MM.1S (cell line): Measurements from ENCODE around the gene ARF1.

Experiments
- DNase-seq: peaks from one replicate; pipeline ENCODE4 v3.0.0-alpha.2; 2015
- H2AFZ ChIP-seq: fragments of 300-600 bp; sonication (generic); 2 replicates; pipeline ENCODE4 v1.6.0; 2016; ENCODE audit warnings: antibody characterized with exemption, low read length
- H3F3A ChIP-seq: fragments of 300-600 bp; sonication (generic); 2 replicates; pipeline ENCODE4 v1.6.1; 2016; ENCODE audit warnings: mild to moderate bottlenecking, antibody characterized with exemption, low read length, moderate library complexity, mixed read lengths; ENCODE audit not compliant: insufficient read depth
- H3K27ac ChIP-seq: fragments of 300-600 bp; sonication (generic); 2 replicates; pipeline ENCODE4 v1.5.1; 2016; ENCODE audit warnings: mild to moderate bottlenecking, low read length
- H3K27me3 ChIP-seq: fragments of 300-600 bp; sonication (generic); replicated peaks from 2 replicates; pipeline ENCODE4 v1.6.0; 2016; ENCODE audit warnings: low read length; ENCODE audit not compliant: insufficient read depth
- H3K36me3 ChIP-seq: fragments of 300-600 bp; sonication (generic); replicated peaks from 2 replicates; pipeline ENCODE4 v1.6.1; 2016; ENCODE audit warnings: mild to moderate bottlenecking, low read length, mixed read lengths; ENCODE audit not compliant: insufficient read depth
- H3K4me1 ChIP-seq: fragments of 300-600 bp; sonication (generic); 2 replicates; pipeline ENCODE4 v1.6.1; 2016; ENCODE audit warnings: low read length, mixed read lengths
- H3K4me2 ChIP-seq: fragments of 300-600 bp; sonication (generic); 2 replicates; pipeline ENCODE4 v1.6.0; 2016; ENCODE audit warnings: low read depth, low read length
- H3K4me3 ChIP-seq: fragments of 300-600 bp; sonication (generic); 2 replicates; pipeline ENCODE4 v1.5.1; 2016; ENCODE audit warnings: low read length, mixed read lengths
- H3K79me2 ChIP-seq: fragments of 300-600 bp; sonication (generic); 2 replicates; pipeline ENCODE4 v1.6.1; 2016; ENCODE audit warnings: mixed run types, low read length, mixed read lengths
- H3K9ac ChIP-seq: fragments of 300-600 bp; sonication (generic); 2 replicates; pipeline ENCODE4 v1.6.1; 2016; ENCODE audit warnings: low read length, mixed read lengths
- H3K9me2 ChIP-seq: fragments of 300-600 bp; sonication (generic); replicated peaks from 2 replicates; pipeline ENCODE4 v1.6.1; 2016; ENCODE audit warnings: mild to moderate bottlenecking, low read length, mixed read lengths; ENCODE audit not compliant: insufficient read depth
- H3K9me3 ChIP-seq: fragments of 300-600 bp; sonication (generic); replicated peaks from 2 replicates; pipeline ENCODE4 v1.6.1; 2016; ENCODE audit warnings: mild to moderate bottlenecking, low read length, mixed read lengths; ENCODE audit not compliant: insufficient read depth
- H4K20me1 ChIP-seq: fragments of 300-600 bp; sonication (generic); 2 replicates; pipeline ENCODE4 v1.6.1; 2016; ENCODE audit warnings: mild to moderate bottlenecking, low read length, moderate library complexity, mixed read lengths; ENCODE audit not compliant: insufficient read depth
- CTCF ChIP-seq: fragments of 300-600 bp; sonication (generic); IDR thresholded peaks from 2 replicates; pipeline ENCODE4 v1.5.1; 2016; ENCODE audit warnings: antibody characterized with exemption, low read length, mixed read lengths
- EZH2 ChIP-seq: fragments of 300-600 bp; sonication (generic); optimal IDR thresholded peaks from 2 replicates; pipeline ENCODE3; 2017; ENCODE audit warnings: low read depth, mild to moderate bottlenecking, antibody characterized with exemption, low read length, mixed read lengths
- EZH2phosphoT487 ChIP-seq: fragments of 300-600 bp; sonication (generic); IDR thresholded peaks from 2 replicates; pipeline ENCODE4 v1.6.1; 2018; ENCODE audit warnings: antibody characterized with exemption, low read length

Gene ARF1

DNA sequence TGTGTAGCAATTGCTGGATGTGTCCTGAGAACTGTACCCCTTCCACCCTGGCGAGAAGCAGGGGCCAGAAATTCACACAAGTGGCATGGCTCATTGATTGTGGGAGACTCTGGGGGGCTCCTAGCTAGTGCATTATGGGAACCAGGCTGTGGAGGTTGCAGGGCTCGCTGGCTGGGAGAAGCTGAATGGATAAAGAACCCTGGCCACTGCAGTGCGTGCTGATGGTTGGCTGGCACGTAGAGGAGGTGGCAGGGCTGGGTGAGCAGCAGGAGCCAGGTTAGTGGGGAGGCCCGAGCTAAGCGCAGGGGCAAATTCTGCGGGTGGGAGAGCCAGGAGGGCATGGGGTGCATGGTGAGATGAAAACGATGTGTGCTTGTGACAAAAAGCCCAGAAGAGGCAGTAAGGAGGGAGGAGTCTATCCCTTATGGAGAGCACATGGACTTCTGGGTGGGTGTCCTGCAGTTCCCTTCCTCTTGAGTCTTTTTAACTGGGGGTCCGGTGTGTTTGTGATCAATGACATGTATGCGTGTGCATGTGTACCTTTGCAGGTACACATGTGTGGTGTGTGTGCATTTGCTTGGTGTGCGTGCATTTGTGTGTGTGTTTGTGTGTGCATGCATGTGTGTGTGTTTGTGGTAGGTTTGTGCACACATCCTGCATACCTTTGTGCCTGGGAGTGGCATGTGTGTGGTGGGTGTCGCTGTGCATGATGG lies 61.1 kb downstream of the ARF1 start:
- H3K79me2 ChIP-seq, result peaks cover 75% of the 10 kb centered on the region
- peaks cover 15% of the 10 kb centered on the region for H3F3A ChIP-seq
- DNase-seq, result no peak
- H3K27ac ChIP-seq, result no peak overlapping the region
- H4K20me1 ChIP-seq, result peaks cover 32% of the 10 kb centered on the region
- no peaks in the 10 kb centered on the region for H3K27me3 ChIP-seq
- H3K9me2 ChIP-seq, result no peaks in the 10 kb centered on the region
- no peak overlapping the region for H2AFZ ChIP-seq
- no peaks in the 10 kb centered on the region for H3K9me3 ChIP-seq
- H3K9ac ChIP-seq, result no peak overlapping the region
- H3K4me2 ChIP-seq, result no peak overlapping the region
- TF ChIP-seq CTCF (no peak), EZH2phosphoT487 (no peak), EZH2 (no peak)
- H3K4me1 ChIP-seq, result peaks cover 14% of the 10 kb centered on the region
- H3K36me3 ChIP-seq, result peaks cover 6% of the 10 kb centered on the region; the same call in 1 of the 2 replicates
- no peak overlapping the region for H3K4me3 ChIP-seq

DNA sequence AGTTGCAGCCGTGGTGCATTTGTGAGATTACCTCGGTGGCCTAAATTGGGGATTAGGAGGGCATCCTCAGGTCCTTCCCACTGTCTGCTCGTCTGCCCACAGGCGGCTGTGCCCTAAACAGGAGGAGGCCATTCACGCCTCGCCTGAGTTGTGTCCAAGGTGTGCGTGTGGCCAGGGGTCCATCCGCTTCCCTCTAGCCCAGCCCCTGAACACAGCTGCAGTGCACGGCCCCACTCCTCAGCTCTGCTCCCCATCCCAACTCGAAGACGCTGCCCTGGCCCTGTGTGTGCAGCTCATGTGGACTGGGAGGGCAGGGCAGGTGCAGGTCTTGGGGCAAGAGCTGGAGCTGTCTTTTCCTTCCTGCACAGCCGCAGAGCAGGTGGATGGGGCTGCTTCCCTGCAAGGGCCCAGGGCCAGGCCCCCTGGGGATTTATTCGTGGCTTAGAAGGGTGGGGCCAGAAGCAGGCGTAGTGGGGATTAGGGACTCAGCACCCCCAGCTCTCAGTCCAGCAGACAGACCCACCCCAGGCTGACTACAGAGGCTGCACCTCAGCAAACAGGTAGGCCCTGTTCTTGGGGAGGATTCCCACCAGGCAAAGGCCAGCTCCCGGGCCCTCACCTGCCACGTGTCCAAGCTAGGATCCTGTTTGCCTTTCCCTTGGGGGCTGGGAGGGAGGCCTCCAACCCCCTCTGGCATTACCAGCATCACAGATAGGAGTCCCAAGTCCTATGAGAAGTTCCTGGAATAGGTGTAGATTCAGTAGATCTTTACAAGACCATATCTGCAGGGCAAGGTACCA lies 61.9 kb downstream of the ARF1 start:
- Histone ChIP-seq H3K27me3 (no peaks in the 10 kb centered on the region), H3K4me1 (peaks cover 14% of the 10 kb centered on the region), H3K9me2 (no peaks in the 10 kb centered on the region), H3K9me3 (no peaks in the 10 kb centered on the region), H3K79me2 (peaks cover 75% of the 10 kb centered on the region), H3K4me2 (no peak overlapping the region), H4K20me1 (peaks cover 32% of the 10 kb centered on the region), H3K9ac (no peak overlapping the region), H2AFZ (no peak overlapping the region), H3K4me3 (no peak overlapping the region), H3F3A (peaks cover 14% of the 10 kb centered on the region), H3K27ac (no peak overlapping the region), H3K36me3 (peaks cover 6% of the 10 kb centered on the region; the same call in 1 of the 2 replicates)
- DNase-seq, result no peak
- no peak for TF ChIP-seq EZH2phosphoT487
- no peak for TF ChIP-seq CTCF
- no peak for TF ChIP-seq EZH2

GRCh38 chr1:228144993-228145343 lies 62.5 kb downstream of the ARF1 start:
- Histone ChIP-seq H3K27ac (no peak overlapping the region), H3K4me1 (peaks cover 14% of the 10 kb centered on the region), H3K79me2 (peaks cover 75% of the 10 kb centered on the region), H3F3A (peaks cover 12% of the 10 kb centered on the region), H3K4me3 (no peak overlapping the region), H3K9me2 (no peaks in the 10 kb centered on the region), H3K4me2 (no peak overlapping the region), H3K9me3 (no peaks in the 10 kb centered on the region), H3K27me3 (no peaks in the 10 kb centered on the region), H3K36me3 (peaks cover 6% of the 10 kb centered on the region; the same call in 1 of the 2 replicates), H2AFZ (no peak overlapping the region), H4K20me1 (peaks cover 32% of the 10 kb centered on the region), H3K9ac (no peak overlapping the region)
- no peak for DNase-seq
- TF ChIP-seq EZH2 (no peak), CTCF (no peak), EZH2phosphoT487 (no peak)
